Nucleus accumbens (tissue), 56 donors: Measurements from ENCODE around the gene GNG8.
A peak's percentile ranks its signal among the peaks of the same experiment; 100 is the strongest.

Source experiments
- DNase-seq, 56 donors: peaks; one replicate each; lab custom pipeline; 2025; lab: John Stamatoyannopoulos, UW

Gene GNG8

GRCh38 chr19:46635920-46636761 is at the start of gene GNG8:
TSS of gene GNG8 (minus strand) at chr19:46636202. CDS start at chr19:46634682, 1,520 bp downstream.
- peak in 5 of 56 donors; percentile 13 to 53 (median 19) for DNase-seq

DNA sequence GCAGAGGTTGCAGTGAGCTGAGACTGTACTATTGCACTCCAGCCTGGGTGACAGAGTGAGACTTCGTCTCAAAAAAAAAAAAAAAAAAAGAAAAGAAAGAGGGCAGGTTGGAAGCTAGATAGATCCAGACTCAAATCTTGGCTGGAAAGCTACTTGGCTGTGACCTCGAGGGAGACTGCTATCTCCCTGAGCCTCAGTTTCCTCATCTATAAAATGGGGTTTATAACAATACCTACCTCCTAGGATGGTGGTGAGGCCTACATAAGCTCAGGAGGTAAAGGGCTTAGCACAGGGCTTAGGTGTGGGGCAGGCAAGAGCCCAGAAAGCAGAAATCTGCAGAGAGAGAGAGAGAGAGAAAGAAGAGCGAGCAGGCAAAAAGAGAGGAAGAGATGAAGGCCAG is 49.2 kb upstream of the GNG8 start:
- no peak for DNase-seq

- peak in 1 of 56 donors; percentile 4 for DNase-seq
Observed at GRCh38 chr19:46678110-46678732, 42.2 kb upstream of the GNG8 start.

DNA sequence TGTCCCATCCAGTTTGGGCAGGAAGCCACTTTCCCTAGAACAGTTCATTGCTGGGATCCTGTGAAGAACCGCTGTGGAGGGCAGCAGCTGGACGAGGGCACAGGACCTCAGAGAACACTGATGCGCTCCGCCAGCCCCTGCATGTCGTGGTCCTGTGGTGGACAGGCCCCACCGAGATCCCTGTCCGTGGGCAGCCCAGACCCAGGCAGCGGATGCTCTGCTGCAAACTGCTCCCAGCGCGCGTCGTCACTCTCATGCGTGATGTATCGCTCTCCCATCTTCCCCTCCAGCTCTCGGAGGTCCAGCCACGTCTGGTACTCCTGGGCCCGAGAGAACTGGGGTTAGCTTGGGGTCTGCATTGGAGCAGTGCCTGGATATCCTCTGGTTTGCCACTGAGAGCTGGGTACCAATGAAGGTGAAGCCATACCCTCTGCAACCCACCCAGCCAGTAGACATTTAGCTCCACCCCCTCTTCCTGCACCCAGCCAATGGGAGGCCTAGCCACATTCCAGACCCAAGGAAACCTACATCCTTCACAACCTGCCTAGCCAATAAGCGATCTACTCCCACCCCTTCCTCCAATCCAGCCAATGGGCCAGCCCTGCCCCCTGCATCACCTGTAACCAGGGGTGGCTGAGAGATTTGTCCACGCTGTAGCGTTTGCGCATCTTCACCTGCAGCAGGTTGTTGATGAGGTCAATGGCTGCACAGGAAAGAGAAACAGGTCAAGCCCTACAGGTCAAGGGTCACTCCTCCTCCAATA is 38.6 kb upstream of the GNG8 start:
- peak in 3 of 56 donors; percentile 9 to 27 (median 16) for DNase-seq

- DNase-seq: no peak
Observed at GRCh38 chr19:46670813-46671212, 34.8 kb upstream of the GNG8 start.

DNA sequence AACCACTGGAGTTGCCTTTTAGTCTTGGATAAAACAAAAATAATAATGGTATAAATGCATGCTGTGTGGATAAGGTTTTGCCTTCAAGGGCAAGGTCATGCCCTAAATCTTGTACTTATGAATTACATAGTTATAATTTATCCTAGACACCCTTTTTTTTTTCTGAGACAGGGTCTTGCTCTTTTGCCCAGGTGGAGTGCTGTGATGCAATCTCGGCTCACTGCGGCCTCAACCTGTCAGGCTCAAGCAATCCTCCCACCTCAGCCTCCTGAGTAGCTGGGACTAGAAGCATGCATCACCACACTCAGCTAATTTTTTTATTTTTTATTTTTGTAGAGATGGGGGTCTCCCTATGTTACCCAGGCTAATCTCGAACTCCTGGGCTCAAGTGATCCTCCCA is 32.7 kb upstream of the GNG8 start:
- DNase-seq: no peak

- no peak for DNase-seq
Observed at GRCh38 chr19:46665072-46665471, 29.1 kb upstream of the GNG8 start.

GRCh38 chr19:46661735-46662592 is 26.0 kb upstream of the GNG8 start:
- peak; percentile 15 to 94 (median 85) for DNase-seq

DNA sequence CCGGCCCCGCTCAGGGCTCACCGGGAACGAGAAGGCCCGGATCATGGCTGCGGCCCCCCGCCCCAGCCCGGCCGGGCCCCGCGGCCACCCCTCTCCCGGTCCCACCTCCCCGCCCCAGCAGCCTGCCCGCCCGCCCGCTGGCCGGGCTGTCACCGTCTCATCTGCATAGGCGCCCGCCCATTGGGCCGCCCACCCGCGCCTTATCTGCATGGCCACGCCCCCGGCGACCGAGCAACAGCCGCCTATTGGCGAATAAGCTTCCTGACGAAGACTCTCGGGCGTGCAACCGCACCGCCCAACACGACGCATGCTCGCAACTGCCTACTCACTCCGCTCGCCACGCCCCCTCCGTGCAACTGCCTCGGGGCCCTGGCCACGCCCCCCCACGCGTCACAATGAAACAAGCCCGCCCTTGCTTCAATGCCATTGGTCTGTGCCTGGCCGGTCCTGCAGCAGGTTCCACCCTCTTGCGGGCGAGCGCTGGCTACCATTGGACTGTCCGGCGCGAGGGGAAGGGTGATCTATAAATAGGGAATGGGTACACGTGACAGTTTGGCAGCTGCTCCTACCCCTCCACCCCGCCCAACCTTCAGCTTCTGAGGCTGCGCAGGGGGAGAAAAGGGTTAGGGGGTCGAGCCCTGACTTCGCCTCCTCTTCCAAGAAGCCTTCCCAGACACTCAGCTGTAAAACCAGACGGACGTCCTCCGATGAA is 25.2 kb upstream of the GNG8 start, which contains the start of gene DACT3:
Gene DACT3, minus strand, starts transcription at position 163 of the 712 bp plus-strand sequence. Its CDS starts 118 bp downstream, at position 45.
- DNase-seq: peak; percentile 98 to 100 (median 100)

GRCh38 chr19:46660551-46661019 is 24.6 kb upstream of the GNG8 start:
- DNase-seq: peak in 22 of 56 donors; percentile 21 to 69 (median 50)

DNA sequence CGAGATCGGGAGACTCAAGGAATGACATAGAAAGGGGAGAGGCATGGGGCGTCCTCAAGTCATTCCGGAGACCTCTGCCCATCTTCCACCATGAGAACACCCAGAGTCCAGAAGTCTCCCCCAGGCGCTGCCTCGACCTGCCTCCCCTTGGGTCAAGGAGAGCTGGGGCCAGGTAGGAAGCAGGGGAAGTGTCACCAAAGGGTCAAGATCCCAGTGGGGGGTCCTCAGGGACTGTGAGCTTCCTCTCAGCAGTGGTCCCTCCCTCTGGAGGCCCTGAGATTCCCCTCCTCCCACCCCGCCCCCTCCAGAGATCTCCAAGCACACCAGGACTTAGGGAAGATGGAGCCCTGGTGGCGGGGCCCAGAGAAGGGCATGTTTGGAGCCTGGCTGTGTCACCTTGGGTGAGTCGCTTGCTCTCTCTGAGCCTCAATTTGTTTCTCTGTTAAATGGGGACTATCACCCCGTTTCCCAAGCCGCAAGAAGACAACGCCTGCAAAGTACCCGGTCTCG is 24.1 kb upstream of the GNG8 start:
- DNase-seq: peak in 40 of 56 donors; percentile 12 to 61 (median 42)

- DNase-seq: peak in 50 of 56 donors; percentile 6 to 70 (median 44)
Observed at GRCh38 chr19:46659151-46660007, 23.4 kb upstream of the GNG8 start.

DNA sequence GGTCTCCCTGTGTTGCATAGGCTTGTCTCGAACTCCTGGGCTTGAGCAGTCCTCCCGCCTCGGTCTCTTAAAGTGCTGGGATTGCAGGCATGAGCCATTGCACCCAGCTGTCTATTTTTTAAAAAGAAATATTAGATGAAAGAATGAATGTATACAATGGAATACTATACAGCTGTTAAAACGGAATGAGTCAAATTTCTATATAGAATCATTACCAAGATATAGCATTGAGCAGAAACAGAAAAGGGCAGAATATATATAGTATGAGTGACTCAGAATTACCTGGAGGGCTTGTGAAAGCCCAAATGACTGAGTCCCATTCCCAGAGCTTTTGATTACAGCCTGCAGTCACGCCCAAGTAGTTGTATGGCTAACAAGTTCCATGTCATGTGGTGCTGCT is 20.5 kb upstream of the GNG8 start:
- peak in 1 of 56 donors; percentile 8 for DNase-seq

- peak in 54 of 56 donors; percentile 11 to 90 (median 73) for DNase-seq
Observed at GRCh38 chr19:46654621-46655152, 18.7 kb upstream of the GNG8 start.

GRCh38 chr19:46650445-46650844 is 14.4 kb upstream of the GNG8 start:
- no peak for DNase-seq

- no peak for DNase-seq
Observed at GRCh38 chr19:46648961-46649960, 13.3 kb upstream of the GNG8 start.
